ENCODE measurements around the gene AFDN. TPM values are rescaled to one million over a fixed set of nuclear protein-coding genes. Genes with fewer than 3 reads are reported as not detected.

Gene AFDN
- total and polyA plus RNA-seq, 2 experiments from 2014 or later, result 66.9 to 200 TPM

DNA sequence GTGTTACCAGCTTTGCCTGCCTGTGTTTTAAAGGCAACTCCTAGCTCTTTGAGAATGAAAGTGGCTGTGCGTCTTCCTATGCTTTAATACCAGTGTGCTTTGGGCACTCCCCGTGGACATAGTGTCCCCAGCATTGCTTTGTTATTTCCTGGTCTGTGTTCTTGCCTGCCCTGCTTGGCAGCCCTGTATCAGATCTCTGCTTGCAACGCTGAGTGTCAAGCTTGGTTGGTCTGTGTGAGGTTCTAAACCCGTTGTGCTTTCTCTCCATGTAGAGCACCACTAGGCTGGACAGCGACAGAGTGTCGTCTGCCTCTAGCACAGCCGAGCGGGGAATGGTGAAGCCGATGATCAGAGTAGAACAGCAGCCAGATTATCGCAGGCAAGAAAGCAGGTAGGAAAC lies 80.2 kb downstream of the AFDN start:
- Histone ChIP-seq H3K79me2 (replicated peaks; ENCODE audit: insufficient read depth) (no peaks in the 10 kb centered on the region; the same call in 1 of the 2 replicates), H3F3A (replicated peaks; ENCODE audit: low read depth) (no peaks in the 10 kb centered on the region), H4K20me1 (replicated peaks; ENCODE audit: insufficient read depth) (no peaks in the 10 kb centered on the region), H3K4me1 (ENCODE audit: insufficient read depth) (no peaks in the 10 kb centered on the region), H3K36me3 (ENCODE audit: insufficient read depth) (peaks cover 19% of the 10 kb centered on the region), H3K9me2 (ENCODE audit: insufficient read depth) (no peaks in the 10 kb centered on the region), H3K27ac (ENCODE audit: low read depth) (0 out of 2 replicates have a peak overlapping the region, but pooled peaks have one; percentile 56), H3K4me2 (no peak overlapping the region), H3K27me3 (ENCODE audit: insufficient read depth) (no peaks in the 10 kb centered on the region), H2AFZ (no peak overlapping the region), H3K4me3 (no peak overlapping the region)
- Mint-ChIP-seq H3K9me3 (no peaks in the 10 kb centered on the region), H3K4me1 (no peaks in the 10 kb centered on the region), H3K27me3 (ENCODE audit: insufficient read depth, low read depth, poor library complexity) (no peaks in the 10 kb centered on the region), H3K36me3 (ENCODE audit: low read depth) (peaks cover 54% of the 10 kb centered on the region), H3K27ac (no peak overlapping the region), H3K4me3 (no peak overlapping the region)
- peak; percentile 16 for DNase-seq (ENCODE audit: low spot score)
- peak; percentile 76 for ATAC-seq
- TF ChIP-seq STAT1 (IDR thresholded peaks at IDR 0.05; ENCODE audit: unreplicated experiment) (no peak), CREB1 (CRISPR knock-in tag; IDR thresholded peaks at IDR 0.05; ENCODE audit: low read depth) (no peak)
- TF ChIP-seq, protein P1, sequence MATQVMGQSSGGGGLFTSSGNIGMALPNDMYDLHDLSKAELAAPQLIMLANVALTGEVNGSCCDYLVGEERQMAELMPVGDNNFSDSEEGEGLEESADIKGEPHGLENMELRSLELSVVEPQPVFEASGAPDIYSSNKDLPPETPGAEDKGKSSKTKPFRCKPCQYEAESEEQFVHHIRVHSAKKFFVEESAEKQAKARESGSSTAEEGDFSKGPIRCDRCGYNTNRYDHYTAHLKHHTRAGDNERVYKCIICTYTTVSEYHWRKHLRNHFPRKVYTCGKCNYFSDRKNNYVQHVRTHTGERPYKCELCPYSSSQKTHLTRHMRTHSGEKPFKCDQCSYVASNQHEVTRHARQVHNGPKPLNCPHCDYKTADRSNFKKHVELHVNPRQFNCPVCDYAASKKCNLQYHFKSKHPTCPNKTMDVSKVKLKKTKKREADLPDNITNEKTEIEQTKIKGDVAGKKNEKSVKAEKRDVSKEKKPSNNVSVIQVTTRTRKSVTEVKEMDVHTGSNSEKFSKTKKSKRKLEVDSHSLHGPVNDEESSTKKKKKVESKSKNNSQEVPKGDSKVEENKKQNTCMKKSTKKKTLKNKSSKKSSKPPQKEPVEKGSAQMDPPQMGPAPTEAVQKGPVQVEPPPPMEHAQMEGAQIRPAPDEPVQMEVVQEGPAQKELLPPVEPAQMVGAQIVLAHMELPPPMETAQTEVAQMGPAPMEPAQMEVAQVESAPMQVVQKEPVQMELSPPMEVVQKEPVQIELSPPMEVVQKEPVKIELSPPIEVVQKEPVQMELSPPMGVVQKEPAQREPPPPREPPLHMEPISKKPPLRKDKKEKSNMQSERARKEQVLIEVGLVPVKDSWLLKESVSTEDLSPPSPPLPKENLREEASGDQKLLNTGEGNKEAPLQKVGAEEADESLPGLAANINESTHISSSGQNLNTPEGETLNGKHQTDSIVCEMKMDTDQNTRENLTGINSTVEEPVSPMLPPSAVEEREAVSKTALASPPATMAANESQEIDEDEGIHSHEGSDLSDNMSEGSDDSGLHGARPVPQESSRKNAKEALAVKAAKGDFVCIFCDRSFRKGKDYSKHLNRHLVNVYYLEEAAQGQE (IDR thresholded peaks at IDR 0.05; ENCODE audit: unreplicated experiment), result peak; percentile 66

DNA sequence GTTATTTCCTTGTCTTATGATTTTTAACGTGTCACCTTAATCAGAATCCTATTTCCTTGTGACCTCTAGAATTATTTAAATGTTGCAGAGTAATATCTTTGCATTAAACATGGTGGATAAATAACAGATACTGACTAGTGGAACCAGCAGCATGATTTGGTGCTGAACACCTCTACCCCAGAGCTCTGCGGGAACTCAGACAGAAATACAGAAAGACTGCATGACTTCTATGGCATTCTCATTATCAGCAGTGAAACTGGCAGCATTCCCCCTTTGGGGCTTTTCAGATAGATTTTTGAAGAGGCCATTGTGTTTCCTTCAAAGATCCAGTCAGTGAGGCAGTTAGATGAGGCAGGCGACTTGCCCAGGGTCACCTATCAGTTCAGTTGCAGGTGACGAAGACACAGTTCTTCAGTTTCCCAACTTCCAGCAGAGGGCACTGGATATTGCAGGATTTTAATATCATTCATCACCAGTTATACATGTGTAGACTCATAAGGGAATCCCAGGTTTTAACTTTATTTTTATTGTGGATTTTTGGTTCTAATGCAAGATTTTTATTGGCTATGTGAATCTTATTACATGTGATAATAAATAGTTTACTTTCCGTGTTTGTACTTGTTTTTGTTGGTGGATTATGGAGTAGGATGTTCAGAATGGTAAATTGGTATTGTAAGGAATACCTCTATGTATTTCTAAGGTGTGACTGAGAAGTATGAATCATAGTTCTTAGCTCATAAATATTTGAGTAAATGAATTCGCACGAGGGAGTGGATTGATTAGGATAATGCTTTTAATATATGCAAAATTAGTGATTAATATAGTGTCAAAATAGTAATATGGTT lies 81.3 kb downstream of the AFDN start:
- Histone ChIP-seq H3K27ac (ENCODE audit: low read depth) (no peak overlapping the region), H4K20me1 (replicated peaks; ENCODE audit: insufficient read depth) (no peaks in the 10 kb centered on the region), H3K4me1 (ENCODE audit: insufficient read depth) (no peaks in the 10 kb centered on the region), H3K4me3 (no peak overlapping the region), H3K36me3 (ENCODE audit: insufficient read depth) (peaks cover 11% of the 10 kb centered on the region), H3K27me3 (ENCODE audit: insufficient read depth) (no peaks in the 10 kb centered on the region), H3K9me2 (ENCODE audit: insufficient read depth) (no peaks in the 10 kb centered on the region), H3K79me2 (replicated peaks; ENCODE audit: insufficient read depth) (no peaks in the 10 kb centered on the region; the same call in 1 of the 2 replicates), H3K4me2 (no peak overlapping the region), H3F3A (replicated peaks; ENCODE audit: low read depth) (no peaks in the 10 kb centered on the region), H2AFZ (no peak overlapping the region)
- no peak overlapping the region for H3K4me3 Mint-ChIP-seq
- TF ChIP-seq EZH2phosphoT487 (IDR thresholded peaks at IDR 0.05; ENCODE audit: unreplicated experiment) (no peak), CREB1 (CRISPR knock-in tag; IDR thresholded peaks at IDR 0.05; ENCODE audit: low read depth) (no peak), EZH2 (IDR thresholded peaks at IDR 0.05; ENCODE audit: low read depth, unreplicated experiment) (no peak), NANOG (IDR thresholded peaks at IDR 0.05; ENCODE audit: borderline replicate concordance) (no peak), ZNF331 (CRISPR knock-in tag; IDR thresholded peaks at IDR 0.05; ENCODE audit: low read depth) (no peak), POLR2AphosphoS5 (IDR thresholded peaks at IDR 0.05; ENCODE audit: low read depth) (no peak)
- TF ChIP-seq, protein P1 (IDR thresholded peaks at IDR 0.05; ENCODE audit: unreplicated experiment), result no peak
- TF ChIP-seq, protein P2, sequence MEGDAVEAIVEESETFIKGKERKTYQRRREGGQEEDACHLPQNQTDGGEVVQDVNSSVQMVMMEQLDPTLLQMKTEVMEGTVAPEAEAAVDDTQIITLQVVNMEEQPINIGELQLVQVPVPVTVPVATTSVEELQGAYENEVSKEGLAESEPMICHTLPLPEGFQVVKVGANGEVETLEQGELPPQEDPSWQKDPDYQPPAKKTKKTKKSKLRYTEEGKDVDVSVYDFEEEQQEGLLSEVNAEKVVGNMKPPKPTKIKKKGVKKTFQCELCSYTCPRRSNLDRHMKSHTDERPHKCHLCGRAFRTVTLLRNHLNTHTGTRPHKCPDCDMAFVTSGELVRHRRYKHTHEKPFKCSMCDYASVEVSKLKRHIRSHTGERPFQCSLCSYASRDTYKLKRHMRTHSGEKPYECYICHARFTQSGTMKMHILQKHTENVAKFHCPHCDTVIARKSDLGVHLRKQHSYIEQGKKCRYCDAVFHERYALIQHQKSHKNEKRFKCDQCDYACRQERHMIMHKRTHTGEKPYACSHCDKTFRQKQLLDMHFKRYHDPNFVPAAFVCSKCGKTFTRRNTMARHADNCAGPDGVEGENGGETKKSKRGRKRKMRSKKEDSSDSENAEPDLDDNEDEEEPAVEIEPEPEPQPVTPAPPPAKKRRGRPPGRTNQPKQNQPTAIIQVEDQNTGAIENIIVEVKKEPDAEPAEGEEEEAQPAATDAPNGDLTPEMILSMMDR (conservative IDR thresholded peaks at IDR 0.05; ENCODE audit: low read depth in 2 of 2), result peak; percentile 43 to 50
- H3K27me3 Mint-ChIP-seq (ENCODE audit: insufficient read depth, low read depth, poor library complexity), result no peaks in the 10 kb centered on the region
- no peaks in the 10 kb centered on the region for H3K9me3 Mint-ChIP-seq
- H3K36me3 Mint-ChIP-seq (ENCODE audit: low read depth), result peaks cover 49% of the 10 kb centered on the region
- H3K4me1 Mint-ChIP-seq, result no peaks in the 10 kb centered on the region
- H3K27ac Mint-ChIP-seq, result no peak overlapping the region
- peak; percentile 22 for DNase-seq (ENCODE audit: low spot score)
- ATAC-seq, result peak; percentile 57
